BE2C (cell line): ENCODE measurements around the gene PAX7.

Experiments used
- DNase-seq: peaks from one replicate; pipeline ENCODE4 v3.0.0-alpha.2; 2020
- H3K27me3 ChIP-seq: fragments of 250-450 bp; sonication (Bioruptor Pico); 2 replicates; pipeline ENCODE4 v1.5.1; 2020; ENCODE audit warnings: mild to moderate bottlenecking
- H3K36me3 ChIP-seq: fragments of 250-450 bp; sonication (Bioruptor Pico); 2 replicates; pipeline ENCODE4 v1.5.1; 2020; ENCODE audit warnings: mild to moderate bottlenecking
- H3K4me1 ChIP-seq: fragments of 250-450 bp; sonication (Bioruptor Pico); 2 replicates; pipeline ENCODE4 v1.5.1; 2020
- H3K4me3 ChIP-seq: 2 replicates; pipeline ENCODE4 v1.5.1; 2011; ENCODE audit warnings: low read depth, low read length
- H3K9me3 ChIP-seq: fragments of 250-450 bp; sonication (Bioruptor Pico); 2 replicates; pipeline ENCODE4 v1.5.1; 2020
- TF ChIP-seq, protein P1 (sequence below): IDR thresholded peaks from 2 replicates; pipeline ENCODE4 v1.5.1; 2012; ENCODE audit warnings: mild to moderate bottlenecking, low read depth, low read length

The PAX7 gene

GRCh38 chr1:18635891-18636595 lies 5.4 kb downstream of the PAX7 start:
- Histone ChIP-seq H3K36me3 (no peaks in the 10 kb centered on the region), H3K4me3 (no peak overlapping the region), H3K27me3 (peaks cover 90% of the 10 kb centered on the region), H3K4me1 (no peaks in the 10 kb centered on the region), H3K9me3 (no peaks in the 10 kb centered on the region)
- TF ChIP-seq, protein P1, sequence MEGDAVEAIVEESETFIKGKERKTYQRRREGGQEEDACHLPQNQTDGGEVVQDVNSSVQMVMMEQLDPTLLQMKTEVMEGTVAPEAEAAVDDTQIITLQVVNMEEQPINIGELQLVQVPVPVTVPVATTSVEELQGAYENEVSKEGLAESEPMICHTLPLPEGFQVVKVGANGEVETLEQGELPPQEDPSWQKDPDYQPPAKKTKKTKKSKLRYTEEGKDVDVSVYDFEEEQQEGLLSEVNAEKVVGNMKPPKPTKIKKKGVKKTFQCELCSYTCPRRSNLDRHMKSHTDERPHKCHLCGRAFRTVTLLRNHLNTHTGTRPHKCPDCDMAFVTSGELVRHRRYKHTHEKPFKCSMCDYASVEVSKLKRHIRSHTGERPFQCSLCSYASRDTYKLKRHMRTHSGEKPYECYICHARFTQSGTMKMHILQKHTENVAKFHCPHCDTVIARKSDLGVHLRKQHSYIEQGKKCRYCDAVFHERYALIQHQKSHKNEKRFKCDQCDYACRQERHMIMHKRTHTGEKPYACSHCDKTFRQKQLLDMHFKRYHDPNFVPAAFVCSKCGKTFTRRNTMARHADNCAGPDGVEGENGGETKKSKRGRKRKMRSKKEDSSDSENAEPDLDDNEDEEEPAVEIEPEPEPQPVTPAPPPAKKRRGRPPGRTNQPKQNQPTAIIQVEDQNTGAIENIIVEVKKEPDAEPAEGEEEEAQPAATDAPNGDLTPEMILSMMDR = no peak
- DNase-seq = no peak

DNA sequence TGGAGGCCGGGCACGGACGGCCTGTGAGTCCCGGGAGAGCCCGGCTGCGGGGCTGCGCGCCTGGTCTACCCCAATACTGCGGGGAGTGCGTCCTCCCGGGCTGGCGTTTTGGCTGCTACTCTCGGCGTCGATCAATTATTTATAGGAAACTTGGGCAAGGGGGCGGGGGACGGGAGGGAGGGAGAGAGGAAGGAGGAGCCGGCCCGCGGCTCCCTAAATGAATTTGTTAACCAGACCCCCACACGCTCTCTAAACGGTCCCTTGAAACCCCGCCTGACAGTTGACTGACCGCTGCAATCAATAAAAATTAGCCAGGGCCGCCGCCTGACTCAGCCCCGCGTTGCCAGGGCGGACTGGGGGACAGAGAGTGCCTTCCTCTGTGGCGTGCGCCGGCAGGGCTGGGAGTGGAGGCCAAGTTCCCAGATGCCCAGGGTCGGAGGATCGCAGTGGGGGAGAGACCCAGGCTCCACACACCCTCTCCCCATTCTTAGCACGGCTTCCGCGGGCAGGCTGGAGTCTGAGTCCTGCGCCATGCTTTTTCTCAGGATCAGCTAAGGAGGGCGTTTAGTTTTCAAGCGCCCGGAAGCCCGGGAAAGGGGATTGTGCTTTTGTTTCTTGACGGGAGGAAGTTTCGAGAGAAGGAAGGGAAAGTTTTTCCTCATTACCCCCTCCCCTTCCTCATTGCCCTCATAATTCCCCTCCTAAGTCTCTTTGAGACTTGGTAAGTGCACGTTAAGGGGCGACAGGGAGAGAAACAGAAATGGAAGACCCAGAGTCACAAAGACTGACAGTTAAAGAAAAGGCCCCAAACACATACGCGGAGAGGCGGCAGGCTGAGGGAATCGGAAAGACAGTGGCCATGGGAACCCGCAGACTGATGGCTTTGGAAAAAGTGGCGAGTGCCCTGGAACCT lies 6.2 kb downstream of the PAX7 start:
- Histone ChIP-seq H3K4me3 (no peak overlapping the region), H3K4me1 (no peaks in the 10 kb centered on the region), H3K9me3 (no peaks in the 10 kb centered on the region), H3K36me3 (no peaks in the 10 kb centered on the region), H3K27me3 (peaks cover 90% of the 10 kb centered on the region)
- TF ChIP-seq, protein P1 = no peak
- no peak for DNase-seq

DNA sequence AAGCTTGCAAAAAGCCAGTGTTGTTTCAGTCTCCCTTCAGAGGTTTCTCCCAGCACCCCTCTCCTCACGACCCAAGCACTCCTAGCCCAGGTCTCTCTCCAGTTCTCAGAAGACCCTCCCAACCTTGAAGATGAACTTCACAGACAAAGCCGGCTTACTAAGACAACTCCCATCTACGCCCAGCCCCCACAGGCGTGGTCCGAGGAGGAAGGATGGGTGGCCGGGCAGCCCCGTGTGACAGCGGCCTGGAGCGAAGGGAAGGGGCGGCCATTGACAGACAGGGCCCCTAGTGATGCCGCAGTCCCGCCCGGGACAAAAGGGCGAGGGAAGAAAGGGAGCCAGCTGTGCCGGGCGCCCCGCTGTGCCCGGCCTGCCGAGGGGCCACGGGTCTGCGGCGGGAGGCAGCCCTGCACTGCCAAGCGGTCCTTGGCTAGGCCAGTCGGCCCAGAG lies 6.9 kb downstream of the PAX7 start:
- Histone ChIP-seq H3K4me1 (no peaks in the 10 kb centered on the region), H3K4me3 (no peak overlapping the region), H3K27me3 (peaks cover 88% of the 10 kb centered on the region), H3K9me3 (no peaks in the 10 kb centered on the region), H3K36me3 (no peaks in the 10 kb centered on the region)
- no peak for DNase-seq
- TF ChIP-seq, protein P1 = no peak

GRCh38 chr1:18637962-18638834 lies 7.6 kb downstream of the PAX7 start:
- TF ChIP-seq, protein P1 = no peak
- Histone ChIP-seq H3K4me1 (no peaks in the 10 kb centered on the region), H3K36me3 (no peaks in the 10 kb centered on the region), H3K4me3 (no peak overlapping the region), H3K9me3 (no peaks in the 10 kb centered on the region), H3K27me3 (peaks cover 87% of the 10 kb centered on the region)
- DNase-seq = no peak

DNA sequence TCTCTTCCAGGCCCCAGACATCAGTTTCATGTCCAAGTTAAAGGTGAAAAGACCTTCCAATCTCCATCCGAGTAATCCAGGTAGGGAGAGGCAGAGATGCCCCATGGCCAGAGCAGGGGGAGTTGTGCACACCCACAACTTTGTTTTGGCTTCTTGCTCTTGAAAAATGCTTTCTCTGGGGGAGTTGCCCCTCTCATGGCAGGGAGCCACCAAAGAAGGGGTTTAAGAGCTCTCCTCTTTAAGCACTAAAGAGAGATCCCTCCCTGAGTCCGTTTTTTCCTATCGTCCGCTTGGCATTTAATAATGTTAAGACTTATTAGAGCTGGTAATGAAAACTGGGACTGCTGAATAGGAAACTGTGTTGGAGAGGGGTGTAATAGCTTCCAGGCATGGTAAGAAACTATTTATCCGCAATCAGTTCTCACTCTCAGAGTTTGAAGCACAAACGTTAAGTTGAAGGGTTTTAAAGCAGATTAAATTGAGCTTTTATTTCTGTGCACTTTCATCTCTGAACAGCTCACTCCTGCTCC lies 8.3 kb downstream of the PAX7 start:
- no peak for DNase-seq
- Histone ChIP-seq H3K27me3 (peaks cover 87% of the 10 kb centered on the region), H3K4me3 (no peak overlapping the region), H3K36me3 (no peaks in the 10 kb centered on the region), H3K4me1 (no peaks in the 10 kb centered on the region), H3K9me3 (no peaks in the 10 kb centered on the region)
- TF ChIP-seq, protein P1 = no peak
